Motor neuron (in vitro differentiated cells): Measurements from ENCODE around the gene WDFY2. TPM values are rescaled to one million over a fixed set of nuclear protein-coding genes. Genes with fewer than 3 reads are reported as not detected.
A peak's percentile ranks its signal among the peaks of the same experiment; 100 is the strongest.

ENCODE experiments used
- ATAC-seq, 8 experiments: fragments of 200-7000 bp; cut with Tn5 transposase; replicated peaks in 6 of 8; 2 replicates each; pipeline ENCODE4 v1.8.0; 2021; ENCODE audit warnings: mild to moderate bottlenecking in 8 of 8, moderate library complexity in 8 of 8
- H3K27ac ChIP-seq, 2 donors: fragments of 250-450 bp; sonication (Bioruptor Pico); 2 replicates each; pipeline ENCODE4 v1.9.0; 2021; ENCODE audit warnings: antibody characterized with exemption in 2 of 2, mild to moderate bottlenecking in 2 of 2, moderate library complexity in 1 of 2
- H3K4me1 ChIP-seq, 2 donors: fragments of 250-450 bp; sonication (Bioruptor Pico); replicated peaks in 1 of 2; 2 replicates each; pipeline ENCODE4 v1.6.1; 2021; ENCODE audit warnings: antibody characterized with exemption in 2 of 2, mild to moderate bottlenecking in 2 of 2, moderate library complexity in 1 of 2
- H3K4me3 ChIP-seq, 5 donors: fragments of 250-450 bp; sonication (Bioruptor Pico); 2 replicates each; pipeline ENCODE4 v1.9.0; 2021; ENCODE audit warnings: antibody characterized with exemption in 5 of 5, mild to moderate bottlenecking in 5 of 5, moderate library complexity in 4 of 5
- WGBS, 10 experiments: fragments of 450-650 bp; shearing (Covaris generic); methylation state at CpG; one replicate each; pipeline ENCODE4 v1.0.0; 2022; 5-methylcytosine and 5-hydroxymethylcytosine counted together
- in situ Hi-C, 9 experiments: fragments of 400-800 bp; cut with MboI; loops; one replicate each; pipeline ENCODE4 v1.15.0; 2021; ENCODE audit warnings: low sequenced_read_pairs in 9 of 9, low pct_unique_long_range_greater_than_20kb in 2 of 9; ENCODE audit not compliant: unreplicated experiment in 9 of 9
- total RNA-seq, 8 experiments: library from RNA; unstranded; fragments of 300-600 nt; gene quantifications; 2 replicates each; pipeline versions ENCODE4 v1.2.3 to v1.2.4, GENCODE V29; 2022

The WDFY2 gene
- total RNA-seq, 8 experiments from 2014 or later, result 7.0 to 20.5 (median 11.7) TPM

- peak overlapping the region; percentile 50 to 83 (median 71) for H3K4me3 ChIP-seq
- in situ Hi-C loops, result loop anchor here in 3 of 9 experiments (25.0 kb wide), 1 partner anchor 334 kb away; the partner anchor contains the start of gene NEK5 (in 3 of the 3)
- WGBS, 10 experiments, result 20 to 86% (median 50%) methylated on average over 1 to 7 of the region's 9 CpGs; no CpG with 5 or more reads in 3 of the 10 experiments
- H3K27ac ChIP-seq, result peak overlapping the region; percentile 88 to 95
- H3K4me1 ChIP-seq, result peaks cover 42 to 51% of the 10 kb centered on the region in 2 donors
- ATAC-seq, result no peak
Observed at GRCh38 chr13:51802631-51803418, 218.6 kb downstream of the WDFY2 start.

- in situ Hi-C loops, result loop anchor here in 3 of 9 experiments (25.0 kb wide), 1 partner anchor 334 kb away; the partner anchor contains the start of gene NEK5 (in 3 of the 3)
- peak within 1 kb of the TSS; percentile 88 to 95 for H3K27ac ChIP-seq
- WGBS, 10 experiments, result 0 to 38% (median 2%) methylated on average over 1 to 10 of the region's 91 CpGs; no CpG with 5 or more reads in 3 of the 10 experiments
- H3K4me3 ChIP-seq, result peak within 1 kb of the TSS; percentile 50 to 83 (median 71)
- H3K4me1 ChIP-seq, result peaks cover 34 to 43% of the 10 kb centered on the region in 2 donors
- ATAC-seq, result peak; percentile 84 to 93 (median 90)
Observed at GRCh38 chr13:51803422-51804294, 219.4 kb downstream of the WDFY2 start, which contains the start of gene DHRS12. Gene DHRS12, minus strand, starts transcription at chr13:51804163. Its CDS starts 4,504 bp downstream, at chr13:51799659.

GRCh38 chr13:51804295-51805172 lies 220.3 kb downstream of the WDFY2 start:
- no peak for ATAC-seq
- in situ Hi-C loops, result loop anchor here in 3 of 9 experiments (25.0 kb wide), 1 partner anchor 333 kb away; the partner anchor contains the start of gene NEK5 (in 3 of the 3)
- H3K27ac ChIP-seq, result peak overlapping the region; percentile 88 to 95

GRCh38 chr13:51805313-51805712 lies 221.1 kb downstream of the WDFY2 start:
- in situ Hi-C loops, result loop anchor here in 3 of 9 experiments (25.0 kb wide), 1 partner anchor 332 kb away; the partner anchor contains the start of gene NEK5 (in 3 of the 3)
- 72 to 100% (median 76%) methylated on average over 1 to 4 of the region's 4 CpGs; no CpG with 5 or more reads in 4 of the 10 experiments for WGBS, 10 experiments
- ATAC-seq, result no peak
- Histone ChIP-seq H3K27ac (no peak overlapping the region), H3K4me3 (peak overlapping the region in 1 of 5 donors; percentile 71), H3K4me1 (peaks cover 34 to 43% of the 10 kb centered on the region in 2 donors)

More at GRCh38 chr13:51804295-51805172, 220.3 kb downstream of the WDFY2 start:
- Histone ChIP-seq H3K4me1 (peaks cover 34 to 43% of the 10 kb centered on the region in 2 donors), H3K4me3 (peak overlapping the region; percentile 50 to 83 (median 71))
- WGBS, 10 experiments, result 17 to 89% (median 45%) methylated on average over 1 to 17 of the region's 31 CpGs

GRCh38 chr13:51805925-51806324 lies 221.7 kb downstream of the WDFY2 start:
- 40 to 100% (median 100%) methylated on average over 1 to 2 of the region's 2 CpGs; no CpG with 5 or more reads in 4 of the 10 experiments for WGBS, 10 experiments
- no peak overlapping the region for H3K4me3 ChIP-seq
- H3K27ac ChIP-seq, result no peak overlapping the region
- no peak for ATAC-seq
- H3K4me1 ChIP-seq, result peaks cover 34 to 43% of the 10 kb centered on the region in 2 donors
- in situ Hi-C loops, result loop anchor here in 3 of 9 experiments (25.0 kb wide), 1 partner anchor 331 kb away; the partner anchor contains the start of gene NEK5 (in 3 of the 3)

DNA sequence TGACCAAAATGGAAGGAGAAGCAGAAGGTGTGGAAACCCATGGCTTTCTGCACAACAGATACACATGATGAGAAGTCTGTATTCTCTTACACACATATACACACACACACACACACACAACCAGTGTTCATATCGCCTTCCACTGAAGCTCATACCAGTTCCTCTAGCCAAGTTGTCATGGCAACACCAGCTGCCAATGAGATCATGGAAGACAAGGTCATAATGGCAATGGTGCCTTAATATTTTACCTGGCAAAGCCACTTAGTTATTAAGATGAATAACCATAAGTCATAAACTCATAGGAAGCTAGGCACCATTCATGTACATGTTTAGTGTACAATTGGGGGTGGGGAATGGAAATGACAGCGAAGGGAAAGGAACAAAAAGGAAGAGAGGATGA lies 222.3 kb downstream of the WDFY2 start:
- in situ Hi-C loops, result loop anchor here in 3 of 9 experiments (25.0 kb wide), 1 partner anchor 331 kb away; the partner anchor contains the start of gene NEK5 (in 3 of the 3)
- Histone ChIP-seq H3K4me1 (peaks cover 32 to 40% of the 10 kb centered on the region in 2 donors), H3K4me3 (no peak overlapping the region), H3K27ac (peak overlapping the region in 1 of 2 donors; percentile 33)
- no peak for ATAC-seq
- WGBS, 10 experiments, result 0 to 100% (median 60%) methylated on average over 1 to 2 of the region's 2 CpGs; no CpG with 5 or more reads in 3 of the 10 experiments

DNA sequence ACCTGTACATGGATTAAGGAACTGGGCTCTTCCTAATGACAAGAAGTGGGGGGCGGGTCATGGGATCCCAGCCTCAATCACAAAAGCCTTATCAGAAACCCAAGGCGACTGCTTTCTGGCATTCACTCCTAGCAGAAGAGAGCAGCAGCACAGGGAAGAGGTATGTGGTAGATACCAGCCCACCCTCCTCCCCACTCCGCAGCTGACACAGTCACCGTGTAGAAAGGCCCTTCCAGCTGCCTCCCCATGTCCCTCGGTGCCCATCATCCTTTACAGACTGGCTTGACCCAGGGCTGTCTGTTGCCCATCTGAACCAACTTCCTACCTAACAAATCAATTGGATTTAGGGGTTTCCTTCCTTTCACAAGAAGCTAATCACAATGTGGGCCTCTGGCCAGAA lies 222.8 kb downstream of the WDFY2 start:
- Histone ChIP-seq H3K4me3 (no peak overlapping the region), H3K4me1 (peaks cover 32 to 35% of the 10 kb centered on the region in 2 donors), H3K27ac (peak overlapping the region in 1 of 2 donors; percentile 33)
- 65 to 86% (median 75%) methylated on average over 2 to 5 of the region's 5 CpGs; no CpG with 5 or more reads in 7 of the 10 experiments for WGBS, 10 experiments
- ATAC-seq, result no peak
- in situ Hi-C loops, result loop anchor here in 3 of 9 experiments (25.0 kb wide), 1 partner anchor 330 kb away; the partner anchor contains the start of gene NEK5 (in 3 of the 3)

DNA sequence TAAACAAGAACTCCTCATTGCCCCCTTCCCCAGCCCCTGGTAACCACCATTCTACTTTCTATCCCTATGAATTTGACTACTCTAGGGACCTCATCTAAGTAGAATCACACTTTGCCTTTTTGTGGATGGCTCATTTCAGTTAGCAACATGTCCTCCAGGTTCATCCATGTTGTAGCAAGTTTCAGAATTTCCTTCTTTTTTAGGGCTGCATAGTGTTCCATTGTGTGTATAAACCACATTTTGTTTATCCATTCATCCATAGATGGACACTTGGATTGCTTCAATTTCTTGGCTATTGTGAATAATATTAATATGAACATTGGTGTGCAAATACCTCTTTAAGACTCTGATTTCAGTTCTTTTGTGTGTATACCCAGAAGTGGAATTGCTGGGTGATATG lies 224.5 kb downstream of the WDFY2 start:
- Histone ChIP-seq H3K27ac (no peak overlapping the region), H3K4me3 (no peak overlapping the region), H3K4me1 (peaks cover 22 to 23% of the 10 kb centered on the region in 2 donors)
- in situ Hi-C loops, result loop anchor here in 3 of 9 experiments (25.0 kb wide), 1 partner anchor 328 kb away; the partner anchor contains the start of gene NEK5 (in 3 of the 3)
- no peak for ATAC-seq

DNA sequence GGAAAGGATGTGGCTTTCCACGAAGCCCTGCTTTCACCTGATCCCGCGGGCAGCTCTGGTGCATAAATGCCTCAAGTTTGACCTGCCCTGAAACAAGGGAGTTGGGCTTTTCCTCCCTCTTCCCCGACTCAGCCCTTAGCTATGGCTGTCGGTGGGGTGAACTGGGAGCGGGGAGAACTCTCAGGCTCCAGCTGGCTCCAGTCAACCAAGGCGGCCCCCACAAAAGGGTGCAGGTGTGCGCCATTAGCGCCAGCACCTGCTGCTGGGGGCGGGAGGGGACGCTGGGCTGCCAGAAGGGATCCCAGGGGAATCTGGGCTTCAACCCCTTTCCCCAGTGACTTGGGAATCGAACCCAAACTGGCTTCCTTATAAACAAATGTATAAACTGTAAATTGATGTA lies 226.8 kb downstream of the WDFY2 start:
- in situ Hi-C loops, result loop anchor here in 3 of 9 experiments (25.0 kb wide), 1 partner anchor 326 kb away; the partner anchor contains the start of gene NEK5 (in 3 of the 3)
- Histone ChIP-seq H3K27ac (no peak overlapping the region), H3K4me1 (peaks cover 12 to 17% of the 10 kb centered on the region in 2 donors), H3K4me3 (no peak overlapping the region)
- ATAC-seq, result no peak
- WGBS, 10 experiments, result 53 to 79% (median 59%) methylated on average over 3 to 8 of the region's 12 CpGs; no CpG with 5 or more reads in 5 of the 10 experiments

DNA sequence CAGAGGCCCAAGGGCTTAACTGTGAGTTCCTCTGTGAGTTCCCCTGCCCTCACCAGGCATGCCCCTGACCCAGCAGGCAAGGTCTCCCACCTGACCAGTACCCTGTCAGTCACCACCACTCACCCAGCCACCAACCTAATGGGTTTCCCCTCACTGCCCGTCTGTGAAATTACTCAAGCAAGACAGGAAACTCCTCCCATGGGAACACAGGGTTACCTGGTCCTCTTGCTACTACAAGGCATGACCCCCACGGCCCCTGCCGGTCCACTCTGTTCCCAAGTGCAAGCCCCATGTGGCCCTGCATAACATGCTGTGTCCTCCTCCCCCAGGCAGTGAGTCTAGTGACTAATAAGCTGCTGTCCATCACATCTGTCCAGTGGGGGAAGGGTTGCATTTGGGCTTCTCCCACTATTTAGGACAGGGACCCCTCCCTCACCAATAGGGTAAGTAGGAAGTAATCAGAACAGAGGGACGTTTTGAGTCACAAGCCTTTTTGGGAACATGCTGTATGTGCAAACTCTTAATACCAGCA lies 227.7 kb downstream of the WDFY2 start:
- peaks cover 2 to 8% of the 10 kb centered on the region in 2 donors for H3K4me1 ChIP-seq
- no peak overlapping the region for H3K27ac ChIP-seq
- no peak overlapping the region for H3K4me3 ChIP-seq
- 44 to 80% (median 49%) methylated on average over 1 to 2 of the region's 4 CpGs; no CpG with 5 or more reads in 7 of the 10 experiments for WGBS, 10 experiments
- peak in 2 of 8 experiments; percentile 16 to 21 for ATAC-seq
- in situ Hi-C loops, result loop anchor here in 3 of 9 experiments (25.0 kb wide), 1 partner anchor 325 kb away; the partner anchor contains the start of gene NEK5 (in 3 of the 3)

DNA sequence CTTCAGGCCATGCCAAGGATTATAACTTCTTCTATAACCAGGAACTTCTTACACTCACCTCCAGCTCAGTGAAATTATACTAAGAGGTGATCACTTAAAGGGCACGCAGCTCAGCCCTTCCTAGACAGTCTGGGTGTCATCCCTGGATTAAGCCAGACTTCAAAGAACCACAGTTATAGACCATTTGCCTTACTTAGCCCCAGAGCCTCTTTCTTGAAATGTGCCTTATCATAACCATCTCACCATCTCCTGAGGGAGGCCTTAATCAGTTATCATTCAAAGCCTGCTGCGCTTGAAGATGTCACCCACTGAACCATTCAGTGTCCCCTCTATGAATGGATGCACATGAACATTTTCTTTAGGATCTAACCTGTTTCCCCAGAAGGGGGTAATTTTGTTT lies 229.8 kb downstream of the WDFY2 start:
- WGBS, 10 experiments, result 83 to 100% (median 100%) methylated on average over 1 to 2 of the region's 2 CpGs; no CpG with 5 or more reads in 2 of the 10 experiments
- in situ Hi-C loops, result loop anchor here in 3 of 9 experiments (25.0 kb wide), 1 partner anchor 323 kb away; the partner anchor contains the start of gene NEK5 (in 3 of the 3)
- no peak overlapping the region for H3K4me3 ChIP-seq
- no peak overlapping the region for H3K27ac ChIP-seq
- peaks cover 0 to 4% of the 10 kb centered on the region in 2 donors for H3K4me1 ChIP-seq
- ATAC-seq, result no peak
